Activated T-cell treated with anti-CD3 and anti-CD28 coated beads, Interleukin-2, amount 50 U/mL, for 1 hour (primary cell): ENCODE data around the gene RNF224.
"Not testable (repeated sequence)": the region's sequence is repeated elsewhere in the genome, so short reads cannot be mapped to it uniquely, and the experiment has no call there.

Experiments
- DNase-seq: peaks from one replicate; pipeline ENCODE4 v3.0.0-alpha.2; 2020

RNF224 gene

GRCh38 chr9:137255448-137256114 is 28.3 kb downstream of the RNF224 start:
- no peak for DNase-seq

GRCh38 chr9:137256362-137256761 is 29.1 kb downstream of the RNF224 start:
- DNase-seq: no peak

- no peak for DNase-seq
Measured at GRCh38 chr9:137256856-137257255, 29.6 kb downstream of the RNF224 start.

- not testable (repeated sequence) for DNase-seq
Measured at GRCh38 chr9:137262173-137262908, 35.0 kb downstream of the RNF224 start.

GRCh38 chr9:137262909-137263285 is 35.6 kb downstream of the RNF224 start:
- DNase-seq: no peak

GRCh38 chr9:137263506-137263905 is 36.2 kb downstream of the RNF224 start:
- no peak for DNase-seq

GRCh38 chr9:137264067-137264466 is 36.8 kb downstream of the RNF224 start:
- no peak for DNase-seq

GRCh38 chr9:137265496-137266161 is 38.3 kb downstream of the RNF224 start:
- no peak for DNase-seq

GRCh38 chr9:137266162-137266527 is 38.8 kb downstream of the RNF224 start:
- DNase-seq: no peak

- no peak for DNase-seq
Measured at GRCh38 chr9:137266585-137267453, 39.5 kb downstream of the RNF224 start.

- DNase-seq: no peak
Measured at GRCh38 chr9:137267933-137268355, 40.6 kb downstream of the RNF224 start.

- no peak for DNase-seq
Measured at GRCh38 chr9:137268538-137269201, 41.4 kb downstream of the RNF224 start.

GRCh38 chr9:137269231-137269772 is 42.0 kb downstream of the RNF224 start:
- DNase-seq: no peak

- peak; percentile 51 for DNase-seq
Measured at GRCh38 chr9:137270929-137271695, 43.8 kb downstream of the RNF224 start.

- DNase-seq: no peak
Measured at GRCh38 chr9:137271696-137272076, 44.4 kb downstream of the RNF224 start.

GRCh38 chr9:137272241-137273094 is 45.2 kb downstream of the RNF224 start:
- DNase-seq: no peak

GRCh38 chr9:137273095-137273490 is 45.8 kb downstream of the RNF224 start:
- DNase-seq: no peak

- no peak for DNase-seq
Measured at GRCh38 chr9:137273611-137274320, 46.5 kb downstream of the RNF224 start.

GRCh38 chr9:137275203-137275587 is 47.9 kb downstream of the RNF224 start:
- DNase-seq: no peak
